Uterus (tissue), 2 donors: Measurements from ENCODE around the gene VPS26C.

Experiments
- CTCF ChIP-seq, 4 experiments: fragments of 200-600 bp in 2 of 4; fragments of 450-650 bp in 2 of 4; sonication (generic) in 2 of 4; IDR thresholded peaks; one replicate each; pipeline ENCODE4 v1.5.1; 2016 to 2019; ENCODE audit warnings: antibody characterized with exemption in 4 of 4, mild to moderate bottlenecking in 2 of 4, moderate library complexity in 1 of 4
- POLR2A ChIP-seq, 2 donors: fragments of 450-650 bp; IDR thresholded peaks; one replicate each; pipeline ENCODE4 v1.6.1; 2016; ENCODE audit warnings: antibody characterized with exemption in 2 of 2, mild to moderate bottlenecking in 1 of 2, moderate library complexity in 1 of 2

GRCh38 chr21:37208056-37208721, 58.9 kb downstream of the VPS26C start:
- no peak for TF ChIP-seq CTCF (IDR thresholded peaks at IDR 0.05)
- TF ChIP-seq POLR2A (IDR thresholded peaks at IDR 0.05): no peak
